Measurements from ENCODE around the gene DNMT3A.
"Not testable (repeated sequence)": the region's sequence is repeated elsewhere in the genome, so short reads cannot be mapped to it uniquely, and the experiment has no call there.

Gene DNMT3A

GRCh38 chr2:25221579-25221978, 120.1 kb downstream of the DNMT3A start:
- peaks cover 5% of the 10 kb centered on the region for H3K4me1 Mint-ChIP-seq (ENCODE audit: low read depth)
- H3K4me3 Mint-ChIP-seq: no peak overlapping the region
- H3K27me3 Mint-ChIP-seq (ENCODE audit: low read depth): no peaks in the 10 kb centered on the region
- no peaks in the 10 kb centered on the region for H3K9me3 Mint-ChIP-seq
- no peak overlapping the region for H3K27ac Mint-ChIP-seq
- peaks cover 2% of the 10 kb centered on the region for H3K36me3 Mint-ChIP-seq (ENCODE audit: low read depth)

GRCh38 chr2:25220313-25220712, 121.4 kb downstream of the DNMT3A start:
- Mint-ChIP-seq H3K4me3 (no peak overlapping the region), H3K27me3 (ENCODE audit: low read depth) (no peaks in the 10 kb centered on the region), H3K9me3 (no peaks in the 10 kb centered on the region), H3K4me1 (ENCODE audit: low read depth) (peaks cover 8% of the 10 kb centered on the region), H3K36me3 (ENCODE audit: low read depth) (peaks cover 2% of the 10 kb centered on the region), H3K27ac (no peak overlapping the region)

GRCh38 chr2:25219621-25220020, 122.1 kb downstream of the DNMT3A start:
- Mint-ChIP-seq H3K27me3 (ENCODE audit: low read depth) (no peaks in the 10 kb centered on the region), H3K27ac (no peak overlapping the region), H3K4me3 (no peak overlapping the region), H3K9me3 (no peaks in the 10 kb centered on the region), H3K4me1 (ENCODE audit: low read depth) (peaks cover 8% of the 10 kb centered on the region), H3K36me3 (ENCODE audit: low read depth) (peaks cover 2% of the 10 kb centered on the region)

- Mint-ChIP-seq H3K36me3 (ENCODE audit: low read depth) (peaks cover 2% of the 10 kb centered on the region), H3K27me3 (ENCODE audit: low read depth) (no peaks in the 10 kb centered on the region), H3K4me1 (ENCODE audit: low read depth) (peaks cover 8% of the 10 kb centered on the region), H3K9me3 (no peaks in the 10 kb centered on the region), H3K4me3 (peak overlapping the region; percentile 44), H3K27ac (no peak overlapping the region)
Measured at GRCh38 chr2:25218100-25218499, 123.6 kb downstream of the DNMT3A start.

DNA sequence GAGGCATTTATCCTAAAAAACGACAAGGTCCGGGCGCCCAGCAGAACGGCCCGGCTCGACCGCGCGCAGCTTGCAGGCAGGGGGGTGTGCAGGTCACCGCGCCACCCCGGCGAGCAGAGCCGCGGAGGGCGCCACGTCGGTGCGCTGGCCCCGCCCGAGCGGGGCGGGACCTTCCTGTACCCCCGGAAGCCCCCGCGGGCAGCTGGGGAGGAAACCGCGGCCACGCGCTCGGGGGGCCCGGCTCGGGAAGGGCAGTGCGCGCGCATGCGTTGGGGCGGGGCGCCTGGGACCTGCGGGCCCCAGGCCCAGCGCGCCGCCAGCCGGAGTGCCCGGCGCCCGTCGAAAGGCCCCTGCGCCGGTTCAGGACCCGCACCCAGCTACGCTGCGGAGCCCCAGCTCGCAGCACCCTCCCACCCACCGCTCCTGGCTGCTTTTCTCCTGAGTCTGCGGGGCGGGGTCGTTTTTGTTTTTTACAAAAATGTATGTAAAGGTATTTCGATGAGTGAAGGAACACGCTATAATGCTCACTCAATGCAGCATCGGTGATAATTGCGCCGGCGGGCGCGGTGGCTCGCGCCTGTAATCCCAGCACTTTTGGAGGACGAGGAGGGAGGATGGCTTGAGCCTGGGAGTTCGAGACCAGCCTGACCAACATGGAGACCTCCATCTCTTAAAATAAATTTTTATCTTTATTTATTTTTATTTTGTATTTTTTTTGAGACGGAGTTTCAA, 125.6 kb downstream of the DNMT3A start:
- Mint-ChIP-seq H3K36me3 (ENCODE audit: low read depth) (peaks cover 2% of the 10 kb centered on the region), H3K27me3 (ENCODE audit: low read depth) (no peaks in the 10 kb centered on the region), H3K27ac (peak overlapping the region; percentile 77), H3K4me1 (ENCODE audit: low read depth) (peaks cover 8% of the 10 kb centered on the region), H3K4me3 (peak overlapping the region; percentile 72), H3K9me3 (no peaks in the 10 kb centered on the region)

DNA sequence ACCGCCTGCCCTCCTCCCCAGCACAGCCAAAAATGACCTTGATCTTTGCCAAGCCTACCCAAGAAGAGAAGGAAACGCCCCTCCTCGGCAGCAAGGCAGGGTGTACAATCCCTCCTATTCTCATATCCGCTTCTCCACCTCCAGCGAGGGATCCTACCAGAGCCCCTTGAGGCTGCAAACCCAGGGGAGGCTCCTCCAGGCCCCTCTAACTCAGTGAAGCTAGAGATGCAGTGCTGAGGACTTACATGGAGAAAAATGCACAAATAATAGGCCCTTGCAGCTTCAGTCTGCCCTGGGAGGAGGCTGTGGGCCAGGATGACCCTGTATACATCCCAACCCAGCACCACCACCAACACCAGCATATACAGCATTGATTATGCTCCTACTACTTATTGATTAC, 126.5 kb downstream of the DNMT3A start:
- peak overlapping the region; percentile 72 for H3K4me3 Mint-ChIP-seq
- peaks cover 13% of the 10 kb centered on the region for H3K4me1 Mint-ChIP-seq (ENCODE audit: low read depth)
- H3K27ac Mint-ChIP-seq: peak overlapping the region; percentile 77
- no peaks in the 10 kb centered on the region for H3K27me3 Mint-ChIP-seq (ENCODE audit: low read depth)
- no peaks in the 10 kb centered on the region for H3K9me3 Mint-ChIP-seq
- peaks cover 2% of the 10 kb centered on the region for H3K36me3 Mint-ChIP-seq (ENCODE audit: low read depth)

DNA sequence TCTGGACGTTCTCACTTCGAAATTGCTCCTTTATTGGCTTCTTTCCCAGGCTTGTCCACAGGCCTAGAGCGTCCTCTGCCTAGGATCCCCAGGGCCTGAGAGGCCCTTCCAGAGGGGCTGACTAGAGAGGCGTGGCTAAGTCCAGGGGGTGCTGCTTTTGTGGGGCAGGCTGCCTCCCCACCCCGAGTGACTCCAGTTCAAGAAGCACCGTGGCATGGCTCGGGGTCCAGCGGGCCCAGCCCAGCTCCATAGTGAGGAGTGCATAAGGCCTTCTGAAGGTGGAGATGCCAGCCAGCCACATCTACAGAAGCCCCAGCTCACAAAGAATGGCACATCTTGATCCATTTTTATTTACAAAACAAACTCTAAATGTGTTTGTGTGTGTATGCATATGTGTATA, 128.5 kb downstream of the DNMT3A start:
- Mint-ChIP-seq H3K27ac (no peak overlapping the region), H3K4me1 (ENCODE audit: low read depth) (peaks cover 17% of the 10 kb centered on the region), H3K27me3 (ENCODE audit: low read depth) (no peaks in the 10 kb centered on the region), H3K36me3 (ENCODE audit: low read depth) (peaks cover 2% of the 10 kb centered on the region), H3K4me3 (no peak overlapping the region), H3K9me3 (no peaks in the 10 kb centered on the region)

DNA sequence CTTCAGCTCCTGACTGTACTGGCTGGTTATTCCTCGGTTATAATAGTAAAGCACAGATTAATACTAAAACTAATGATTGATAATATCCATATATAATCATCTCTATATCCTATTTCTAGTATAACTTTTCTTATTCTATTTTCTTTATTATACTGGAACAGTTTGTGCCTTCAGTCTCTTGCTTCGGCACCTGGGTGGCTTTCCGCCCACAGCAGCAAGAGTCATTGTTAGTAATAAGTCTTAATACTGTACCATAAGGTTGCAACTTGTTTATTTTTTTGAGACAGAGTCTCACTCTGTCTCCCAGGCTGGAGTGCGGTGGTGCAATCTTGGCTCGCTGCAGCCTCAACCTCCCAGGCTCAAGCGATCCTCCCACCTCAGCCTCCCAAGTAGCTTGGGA, 130.8 kb downstream of the DNMT3A start:
- not testable (repeated sequence) for H3K4me3 Mint-ChIP-seq; H3K9me3 Mint-ChIP-seq; H3K27ac Mint-ChIP-seq; H3K36me3 Mint-ChIP-seq (ENCODE audit: low read depth); H3K27me3 Mint-ChIP-seq (ENCODE audit: low read depth)
- peaks cover 15% of the 10 kb centered on the region for H3K4me1 Mint-ChIP-seq (ENCODE audit: low read depth)

GRCh38 chr2:25207078-25207545, 134.6 kb downstream of the DNMT3A start:
- Mint-ChIP-seq H3K27ac (no peak overlapping the region), H3K4me3 (no peak overlapping the region), H3K36me3 (ENCODE audit: low read depth) (no peaks in the 10 kb centered on the region), H3K9me3 (no peaks in the 10 kb centered on the region), H3K4me1 (ENCODE audit: low read depth) (peaks cover 16% of the 10 kb centered on the region), H3K27me3 (ENCODE audit: low read depth) (no peaks in the 10 kb centered on the region)

GRCh38 chr2:25204190-25204838, 137.4 kb downstream of the DNMT3A start:
- Mint-ChIP-seq H3K9me3 (no peaks in the 10 kb centered on the region), H3K27ac (no peak overlapping the region)

DNA sequence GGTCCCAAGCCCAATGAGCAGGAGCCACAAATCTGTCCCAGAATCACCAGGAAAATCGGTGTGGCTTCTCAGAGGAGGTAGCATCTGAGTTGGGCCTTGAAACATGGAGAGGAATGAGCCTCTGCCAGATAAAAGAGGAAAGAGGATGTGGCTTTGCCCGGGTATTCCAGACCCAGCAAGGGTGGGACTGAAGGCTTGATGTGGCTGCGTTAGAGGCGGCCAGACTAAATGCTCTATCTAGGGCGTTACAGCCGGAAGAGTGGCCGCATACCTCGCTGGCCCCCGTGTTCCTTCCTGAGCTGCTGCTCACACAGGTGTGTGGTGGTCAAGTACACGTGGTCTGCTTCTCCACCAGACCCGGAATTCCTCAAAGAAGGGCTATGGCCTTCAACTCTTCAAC, 139.4 kb downstream of the DNMT3A start:
- Mint-ChIP-seq H3K36me3 (ENCODE audit: low read depth) (no peaks in the 10 kb centered on the region), H3K4me1 (ENCODE audit: low read depth) (peaks cover 5% of the 10 kb centered on the region), H3K4me3 (no peak overlapping the region)

More at GRCh38 chr2:25204190-25204838, 137.4 kb downstream of the DNMT3A start:
- no peaks in the 10 kb centered on the region for H3K36me3 Mint-ChIP-seq (ENCODE audit: low read depth)
- H3K4me1 Mint-ChIP-seq (ENCODE audit: low read depth): peaks cover 5% of the 10 kb centered on the region
- no peak overlapping the region for H3K4me3 Mint-ChIP-seq
- no peaks in the 10 kb centered on the region for H3K27me3 Mint-ChIP-seq (ENCODE audit: low read depth)

DNA sequence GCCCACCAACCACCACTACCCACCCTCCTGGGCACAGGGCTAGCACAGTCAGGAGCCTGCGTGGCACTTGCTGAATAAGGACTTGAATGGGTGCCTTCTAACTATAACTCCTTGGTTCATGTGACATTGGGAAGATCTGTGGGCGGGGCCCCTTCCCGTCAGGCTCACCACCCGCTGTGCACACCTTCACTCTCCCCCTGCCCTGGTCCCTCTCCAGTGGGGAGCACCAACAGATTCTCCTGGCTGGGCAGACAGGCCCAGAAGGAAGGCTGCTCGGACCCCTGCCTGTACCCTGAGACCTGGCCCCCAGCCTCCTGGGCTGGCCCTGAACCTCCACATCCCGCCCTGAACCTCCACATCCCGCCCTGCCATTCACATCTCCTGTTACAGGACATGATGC, 139.9 kb downstream of the DNMT3A start:
- H3K4me1 Mint-ChIP-seq (ENCODE audit: low read depth): peaks cover 5% of the 10 kb centered on the region
- H3K36me3 Mint-ChIP-seq (ENCODE audit: low read depth): no peaks in the 10 kb centered on the region
- H3K4me3 Mint-ChIP-seq: no peak overlapping the region
- no peaks in the 10 kb centered on the region for H3K9me3 Mint-ChIP-seq
- no peak overlapping the region for H3K27ac Mint-ChIP-seq
- H3K27me3 Mint-ChIP-seq (ENCODE audit: low read depth): peaks cover 10% of the 10 kb centered on the region

More for the DNA sequence above, 139.4 kb downstream of the DNMT3A start:
- no peak overlapping the region for H3K27ac Mint-ChIP-seq
- no peaks in the 10 kb centered on the region for H3K9me3 Mint-ChIP-seq
- H3K27me3 Mint-ChIP-seq (ENCODE audit: low read depth): peaks cover 9% of the 10 kb centered on the region

- Mint-ChIP-seq H3K36me3 (ENCODE audit: low read depth) (no peaks in the 10 kb centered on the region), H3K27ac (no peak overlapping the region), H3K4me3 (no peak overlapping the region), H3K9me3 (no peaks in the 10 kb centered on the region), H3K4me1 (ENCODE audit: low read depth) (peaks cover 5% of the 10 kb centered on the region), H3K27me3 (ENCODE audit: low read depth) (peaks cover 10% of the 10 kb centered on the region)
Measured at GRCh38 chr2:25201265-25201664, 140.5 kb downstream of the DNMT3A start.

GRCh38 chr2:25198576-25198975, 143.1 kb downstream of the DNMT3A start:
- peaks cover 5% of the 10 kb centered on the region for H3K4me1 Mint-ChIP-seq (ENCODE audit: low read depth)
- H3K9me3 Mint-ChIP-seq: no peaks in the 10 kb centered on the region

GRCh38 chr2:25198209-25198525, 143.6 kb downstream of the DNMT3A start:
- H3K4me3 Mint-ChIP-seq: no peak overlapping the region
- H3K27me3 Mint-ChIP-seq (ENCODE audit: low read depth): peaks cover 10% of the 10 kb centered on the region
- no peaks in the 10 kb centered on the region for H3K9me3 Mint-ChIP-seq
- no peak overlapping the region for H3K27ac Mint-ChIP-seq
- H3K36me3 Mint-ChIP-seq (ENCODE audit: low read depth): no peaks in the 10 kb centered on the region
- H3K4me1 Mint-ChIP-seq (ENCODE audit: low read depth): peaks cover 5% of the 10 kb centered on the region

More at GRCh38 chr2:25198576-25198975, 143.1 kb downstream of the DNMT3A start:
- no peaks in the 10 kb centered on the region for H3K36me3 Mint-ChIP-seq (ENCODE audit: low read depth)
- no peak overlapping the region for H3K27ac Mint-ChIP-seq
- H3K27me3 Mint-ChIP-seq (ENCODE audit: low read depth): peaks cover 10% of the 10 kb centered on the region
- no peak overlapping the region for H3K4me3 Mint-ChIP-seq

Measured in T-helper 1 cell treated with Interleukin-12 subunit alpha and Interleukin-12 subunit beta and Interleukin-4 antibody, amounts not matched to agents 30 μg/mL and 1 μg/mL, for 36 hours (primary cell).